Central memory CD8-positive, alpha-beta T cell (primary cell): ENCODE measurements around the gene MPV17L.
A peak's percentile ranks its signal among the peaks of the same experiment; 100 is the strongest.
"Not testable (repeated sequence)": the region's sequence is repeated elsewhere in the genome, so short reads cannot be mapped to it uniquely, and the experiment has no call there.

ENCODE experiments used
- ATAC-seq: fragments of 150-1000 bp; cut with Tn5 transposase; replicated peaks from 2 replicates; pipeline ENCODE4 v1.10.0; 2022; ENCODE audit warnings: mild to moderate bottlenecking, moderate FRiP score, moderate number of reproducible peaks; ENCODE audit not compliant: poor library complexity, severe bottlenecking; ENCODE audit errors: extremely low read depth
- DNase-seq, 2 donors: peaks; one replicate each; pipeline ENCODE4 v3.0.0; 2021; ENCODE audit warnings: low spot score in 2 of 2
- H3K27ac Mint-ChIP-seq: one replicate; pipeline ENCODE4 v1.8.0; 2022; ENCODE audit warnings: low read depth, mild to moderate bottlenecking, moderate library complexity, mixed read lengths
- H3K27me3 Mint-ChIP-seq: one replicate; pipeline ENCODE4 v1.8.0; 2022; ENCODE audit warnings: mixed read lengths
- H3K36me3 Mint-ChIP-seq: one replicate; pipeline ENCODE4 v1.8.0; 2022; ENCODE audit warnings: mild to moderate bottlenecking, moderate library complexity, mixed read lengths; ENCODE audit not compliant: insufficient read depth
- H3K4me1 Mint-ChIP-seq: one replicate; pipeline ENCODE4 v1.8.0; 2022; ENCODE audit warnings: mixed read lengths
- H3K4me3 Mint-ChIP-seq: one replicate; pipeline ENCODE4 v1.8.0; 2022; ENCODE audit warnings: mild to moderate bottlenecking, moderate library complexity, mixed read lengths
- H3K9me3 Mint-ChIP-seq: one replicate; pipeline ENCODE4 v1.8.0; 2022; ENCODE audit warnings: mixed read lengths

MPV17L gene

DNA sequence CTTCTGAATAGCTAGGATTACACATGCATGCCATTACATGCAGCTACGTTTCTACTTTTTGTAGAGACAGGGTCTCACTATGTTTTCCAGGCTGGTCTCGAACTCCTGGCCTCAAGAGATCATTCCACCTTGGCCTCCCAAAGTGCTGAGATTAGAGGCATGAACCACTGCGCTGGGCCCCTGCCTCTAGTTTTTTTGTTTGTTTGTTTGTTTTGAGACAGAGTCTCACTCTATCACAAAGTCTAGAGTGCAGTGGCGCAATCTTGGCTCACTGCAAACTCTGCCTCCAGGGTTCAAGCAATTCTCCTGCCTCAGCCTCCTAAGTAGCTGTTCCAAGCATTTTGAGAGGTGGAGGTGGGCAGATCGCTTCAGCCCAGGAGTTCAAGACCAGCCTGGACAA lies 26.1 kb downstream of the MPV17L start:
- ATAC-seq, H3K4me1 Mint-ChIP-seq, H3K27ac Mint-ChIP-seq, DNase-seq, H3K9me3 Mint-ChIP-seq, H3K36me3 Mint-ChIP-seq, H3K4me3 Mint-ChIP-seq: not testable (repeated sequence)
- H3K27me3 Mint-ChIP-seq, result peaks cover 33% of the 10 kb centered on the region

DNA sequence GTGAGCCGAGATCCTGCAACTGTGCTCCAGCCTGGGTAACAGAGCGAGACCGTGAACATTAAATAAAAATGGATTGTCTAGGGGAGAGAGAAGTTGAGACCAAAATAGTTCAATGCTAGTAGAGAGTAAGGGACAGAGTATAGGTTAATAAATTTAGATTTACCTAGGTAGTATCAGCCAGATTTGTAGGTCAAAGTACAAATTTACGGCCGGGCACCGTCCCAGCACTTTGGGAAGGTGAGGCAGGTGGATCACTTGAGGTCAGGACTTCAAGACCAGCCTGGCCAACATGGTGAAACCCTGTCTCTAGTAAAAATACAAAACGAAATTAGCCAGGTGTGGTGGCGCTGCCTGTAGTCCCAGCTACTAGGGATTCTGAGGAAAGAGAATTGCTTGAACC lies 26.7 kb downstream of the MPV17L start:
- no peaks in the 10 kb centered on the region for H3K9me3 Mint-ChIP-seq
- ATAC-seq (no peak), DNase-seq (no peak)
- no peaks in the 10 kb centered on the region for H3K4me1 Mint-ChIP-seq
- H3K27ac Mint-ChIP-seq, result no peak overlapping the region
- H3K4me3 Mint-ChIP-seq, result no peak overlapping the region
- no peaks in the 10 kb centered on the region for H3K36me3 Mint-ChIP-seq
- peaks cover 33% of the 10 kb centered on the region for H3K27me3 Mint-ChIP-seq

DNA sequence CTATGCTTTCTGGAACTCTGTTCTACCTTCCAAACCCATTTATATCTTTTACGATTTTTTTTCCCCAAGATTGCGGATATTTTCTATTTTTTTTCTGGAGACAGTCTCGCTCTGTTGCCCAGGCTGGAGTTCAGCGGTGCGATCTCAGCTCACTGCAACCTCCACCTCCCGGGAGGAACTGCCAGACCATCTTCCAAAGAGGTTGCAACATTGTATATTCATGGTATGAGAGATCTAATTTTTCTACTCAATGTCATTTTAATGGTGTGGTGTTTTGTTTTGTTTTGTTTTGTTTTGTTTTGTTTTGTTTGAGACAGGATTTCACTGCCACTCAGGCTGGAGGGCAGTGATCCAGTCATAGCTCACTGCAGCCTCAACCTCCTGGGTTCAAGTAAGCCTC lies 30.3 kb downstream of the MPV17L start:
- Mint-ChIP-seq H3K27ac (no peak overlapping the region), H3K27me3 (peaks cover 33% of the 10 kb centered on the region), H3K36me3 (no peaks in the 10 kb centered on the region), H3K4me1 (no peaks in the 10 kb centered on the region), H3K9me3 (no peaks in the 10 kb centered on the region), H3K4me3 (no peak overlapping the region)
- no peak for DNase-seq
- ATAC-seq, result no peak

DNA sequence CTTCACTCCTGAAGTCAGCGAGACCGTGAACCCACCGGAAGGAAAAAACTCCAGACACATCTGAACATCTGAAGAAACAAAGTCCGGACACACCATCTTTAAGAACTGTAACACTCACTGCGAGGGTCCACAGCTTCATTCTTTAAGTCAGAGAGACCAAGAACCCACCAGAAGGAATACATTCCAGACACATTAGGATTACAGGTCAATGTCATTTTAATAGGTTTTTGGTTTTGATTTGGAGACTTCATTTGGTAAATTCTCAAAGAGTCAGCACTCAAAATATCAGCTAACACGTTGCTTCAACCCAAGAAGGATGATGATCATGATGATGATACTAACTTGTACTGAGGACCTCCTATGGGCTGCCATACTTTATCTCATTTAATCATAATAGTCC lies 31.2 kb downstream of the MPV17L start:
- Mint-ChIP-seq H3K9me3 (no peaks in the 10 kb centered on the region), H3K27me3 (peaks cover 25% of the 10 kb centered on the region), H3K36me3 (no peaks in the 10 kb centered on the region), H3K4me1 (no peaks in the 10 kb centered on the region), H3K4me3 (no peak overlapping the region), H3K27ac (no peak overlapping the region)
- ATAC-seq (no peak), DNase-seq (no peak)

DNA sequence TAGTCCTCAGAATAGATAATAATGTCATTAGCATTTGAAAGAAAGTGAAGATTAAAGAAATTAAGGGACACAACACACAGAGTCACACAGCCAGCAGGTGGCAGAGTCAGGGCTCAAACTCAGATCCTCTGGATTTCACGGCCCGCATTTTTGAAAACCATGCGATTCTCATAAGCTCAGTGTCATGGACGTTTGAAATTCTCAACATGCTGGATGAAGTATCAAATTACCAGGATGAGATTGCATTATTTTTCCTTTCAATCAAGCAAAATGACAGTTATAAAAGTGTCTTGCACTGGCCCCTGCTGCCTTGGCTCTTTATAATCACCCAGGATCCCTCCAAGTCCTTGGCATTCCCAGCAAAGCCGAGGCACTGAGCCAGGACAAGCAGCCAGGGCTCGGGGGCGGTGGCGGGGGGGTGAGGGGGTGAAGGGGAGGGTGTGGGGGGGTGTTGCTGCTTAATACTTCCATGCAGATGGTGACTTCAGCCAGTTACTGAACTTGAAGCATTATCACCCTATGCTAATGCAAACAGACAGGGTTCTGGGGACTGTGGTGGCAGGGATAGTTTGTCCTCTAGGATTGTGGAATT lies 32.2 kb downstream of the MPV17L start:
- H3K36me3 Mint-ChIP-seq, result no peaks in the 10 kb centered on the region
- H3K27ac Mint-ChIP-seq, result no peak overlapping the region
- H3K9me3 Mint-ChIP-seq, result no peaks in the 10 kb centered on the region
- no peak for ATAC-seq
- DNase-seq, result peak; percentile 18 to 23
- no peaks in the 10 kb centered on the region for H3K4me1 Mint-ChIP-seq
- no peak overlapping the region for H3K4me3 Mint-ChIP-seq
- H3K27me3 Mint-ChIP-seq, result peaks cover 15% of the 10 kb centered on the region

DNA sequence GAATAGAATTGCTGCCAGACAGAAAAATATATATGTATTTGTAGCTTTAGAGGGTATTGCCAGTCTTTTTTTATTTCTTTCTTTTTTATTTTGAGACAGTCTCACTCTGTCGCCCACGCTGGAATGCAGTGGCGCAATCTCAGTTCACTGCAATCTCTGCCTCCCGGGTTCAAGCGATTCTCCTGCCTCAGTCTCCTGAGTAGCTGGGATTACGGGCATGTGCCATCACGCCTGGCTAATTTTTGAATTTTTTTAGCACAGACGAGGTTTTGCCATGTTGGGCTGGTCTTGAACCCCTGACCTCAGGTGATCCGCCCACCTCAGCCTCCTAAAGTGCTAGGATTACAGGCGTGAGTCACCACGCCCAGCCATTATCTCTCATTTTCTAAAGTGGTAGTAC lies 35.3 kb downstream of the MPV17L start:
- not testable (repeated sequence) for DNase-seq, H3K36me3 Mint-ChIP-seq, H3K4me3 Mint-ChIP-seq, H3K9me3 Mint-ChIP-seq, H3K27ac Mint-ChIP-seq, ATAC-seq
- Mint-ChIP-seq H3K4me1 (peaks cover 12% of the 10 kb centered on the region), H3K27me3 (peaks cover 19% of the 10 kb centered on the region)

DNA sequence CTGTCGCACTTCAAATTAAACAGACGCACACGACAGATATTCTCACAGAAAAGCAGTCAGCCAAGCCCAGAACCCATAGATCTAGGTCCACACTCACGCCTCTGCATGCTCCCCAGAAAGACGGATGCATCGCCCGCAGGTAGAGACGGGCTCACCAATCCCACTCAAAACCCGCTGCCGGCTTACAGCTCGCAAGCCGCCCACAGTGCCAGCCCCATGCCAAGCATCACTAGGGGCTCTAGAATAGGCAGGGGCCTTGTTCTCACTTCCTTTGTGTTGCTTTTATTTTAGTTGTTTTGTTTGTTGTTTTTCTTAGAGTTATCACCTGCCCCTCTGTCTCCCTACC lies 38.5 kb downstream of the MPV17L start:
- ATAC-seq (no peak), DNase-seq (no peak)
- Mint-ChIP-seq H3K27me3 (peaks cover 24% of the 10 kb centered on the region), H3K36me3 (no peaks in the 10 kb centered on the region), H3K4me1 (peaks cover 14% of the 10 kb centered on the region), H3K9me3 (no peaks in the 10 kb centered on the region), H3K27ac (no peak overlapping the region), H3K4me3 (peak overlapping the region; percentile 73)

DNA sequence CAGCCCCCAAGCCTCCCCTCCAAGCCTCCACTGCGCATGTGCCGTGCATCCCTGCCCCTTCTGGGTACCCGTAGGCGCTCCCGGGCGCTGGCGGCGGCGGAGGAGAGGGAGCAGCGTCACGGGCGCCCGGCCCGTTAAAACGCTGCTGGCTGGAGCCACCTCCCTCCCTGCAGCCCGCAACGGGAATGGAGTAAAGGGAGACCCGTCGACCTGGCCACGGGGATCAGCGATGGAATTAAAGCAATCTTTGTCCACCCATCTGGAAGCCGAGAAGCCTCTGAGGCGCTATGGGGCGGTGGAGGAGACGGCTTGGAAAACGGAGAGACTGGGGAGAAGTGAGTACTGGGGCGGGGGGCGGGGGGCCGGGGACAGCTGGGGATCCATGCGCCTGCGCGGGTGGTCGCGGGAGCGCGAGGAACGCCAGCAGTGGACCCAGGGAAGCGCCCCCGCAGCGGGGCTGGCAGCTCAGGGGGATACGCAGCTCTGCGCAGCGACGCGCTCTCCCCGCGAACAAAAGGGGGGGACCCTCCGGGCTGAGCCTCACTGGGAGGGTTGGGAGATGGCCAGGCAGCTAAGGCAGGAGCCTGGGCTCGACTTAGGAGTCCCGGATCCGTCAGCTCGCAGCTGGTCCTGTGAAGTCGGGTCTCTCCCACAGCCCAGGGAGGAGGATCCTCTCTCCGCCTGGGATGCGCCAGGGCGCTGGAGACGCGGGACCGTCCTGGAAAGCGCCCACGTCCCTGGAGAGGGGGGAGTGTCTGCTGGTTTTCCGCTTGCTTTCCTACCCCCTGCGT lies 39.1 kb downstream of the MPV17L start, which contains the start of gene BMERB1:
Gene BMERB1 (plus strand): TSS at position 164 of the 791 bp plus-strand sequence. CDS start 66 bp downstream, at position 230.
- Mint-ChIP-seq H3K4me1 (peaks cover 14% of the 10 kb centered on the region), H3K9me3 (no peaks in the 10 kb centered on the region), H3K36me3 (no peaks in the 10 kb centered on the region), H3K27me3 (peaks cover 24% of the 10 kb centered on the region), H3K4me3 (peak within 1 kb of the TSS; percentile 73), H3K27ac (no peak within 1 kb of the TSS)
- peak; percentile 25 for DNase-seq
- ATAC-seq, result peak; percentile 71

DNA sequence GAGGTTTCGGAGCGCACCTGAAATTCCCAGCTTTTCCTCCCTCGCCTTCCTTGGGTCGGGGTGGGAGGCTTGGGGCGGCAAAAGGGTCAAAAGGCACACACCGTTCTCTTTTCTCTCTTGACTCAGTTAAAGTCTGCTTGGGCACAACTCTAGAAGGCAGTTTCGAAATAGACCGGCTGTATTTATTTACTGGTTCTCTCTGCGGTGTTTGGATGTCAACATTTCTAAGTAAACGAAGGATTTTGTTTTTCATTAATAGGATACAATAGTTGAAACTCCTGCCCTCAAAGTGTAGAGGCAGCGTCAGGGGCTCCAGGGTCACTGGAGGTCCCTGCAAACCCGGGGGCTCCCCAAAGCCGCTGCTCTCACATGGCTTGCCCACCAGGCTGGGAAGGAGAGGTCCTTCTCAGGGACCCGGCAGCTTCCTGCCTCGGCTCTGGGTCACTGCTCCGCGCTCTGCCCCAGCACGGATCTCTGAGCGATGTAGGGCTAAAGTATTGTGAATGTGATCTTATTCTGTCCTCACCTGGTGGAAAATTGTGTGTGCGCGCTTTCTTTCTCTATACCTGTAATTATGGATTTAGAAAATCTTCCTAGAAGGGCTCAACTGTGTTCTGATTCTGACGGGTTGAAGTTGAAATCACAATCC lies 39.8 kb downstream of the MPV17L start:
- Mint-ChIP-seq H3K36me3 (peaks cover 1% of the 10 kb centered on the region), H3K27me3 (peaks cover 24% of the 10 kb centered on the region), H3K4me1 (peaks cover 14% of the 10 kb centered on the region), H3K27ac (no peak overlapping the region), H3K9me3 (no peaks in the 10 kb centered on the region), H3K4me3 (peak overlapping the region; percentile 73)
- ATAC-seq (no peak), DNase-seq (no peak)

DNA sequence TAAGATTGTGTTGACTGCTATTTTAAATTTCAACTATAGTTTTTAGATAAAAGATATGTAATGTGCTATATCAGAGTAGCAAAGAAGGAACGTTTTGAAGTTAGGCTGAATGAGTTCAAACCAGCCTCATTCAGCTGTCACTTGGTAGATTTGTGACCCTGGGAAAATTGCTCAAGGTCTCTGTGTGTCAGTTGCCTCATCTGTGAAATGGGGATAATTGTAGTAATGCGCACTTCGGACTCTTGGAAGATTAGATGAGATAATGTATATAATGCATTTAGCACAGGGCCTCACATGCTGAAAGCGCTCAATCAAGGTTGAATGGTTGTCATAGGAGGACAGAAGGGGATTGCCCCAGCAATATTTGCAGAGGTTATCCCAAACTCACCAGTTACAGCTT lies 43.5 kb downstream of the MPV17L start:
- no peak overlapping the region for H3K4me3 Mint-ChIP-seq
- peaks cover 10% of the 10 kb centered on the region for H3K4me1 Mint-ChIP-seq
- peaks cover 17% of the 10 kb centered on the region for H3K27me3 Mint-ChIP-seq
- DNase-seq (no peak), ATAC-seq (no peak)
- no peaks in the 10 kb centered on the region for H3K9me3 Mint-ChIP-seq
- H3K27ac Mint-ChIP-seq, result no peak overlapping the region
- peaks cover 1% of the 10 kb centered on the region for H3K36me3 Mint-ChIP-seq

DNA sequence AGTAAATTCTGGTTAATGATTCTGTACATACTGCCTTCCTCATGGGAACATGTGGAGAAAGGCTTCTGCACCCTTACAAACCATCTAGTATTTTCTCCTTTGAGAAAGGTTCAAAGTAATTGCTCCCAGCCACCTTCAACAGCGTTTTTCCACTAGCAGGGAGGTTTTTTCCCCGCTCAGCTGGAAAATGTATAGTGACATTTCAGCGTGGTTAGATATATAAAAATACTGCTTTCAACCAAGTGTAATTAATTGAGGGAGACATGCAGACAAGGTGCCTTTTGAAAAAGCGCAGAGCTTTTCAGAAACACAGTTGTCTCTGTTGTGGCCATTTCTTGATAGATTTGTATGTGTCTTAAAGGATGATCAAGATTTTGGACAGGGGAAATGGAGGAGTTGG lies 44.0 kb downstream of the MPV17L start:
- no peak overlapping the region for H3K4me3 Mint-ChIP-seq
- peaks cover 1% of the 10 kb centered on the region for H3K36me3 Mint-ChIP-seq
- no peaks in the 10 kb centered on the region for H3K9me3 Mint-ChIP-seq
- H3K4me1 Mint-ChIP-seq, result peaks cover 9% of the 10 kb centered on the region
- DNase-seq, result no peak
- no peak overlapping the region for H3K27ac Mint-ChIP-seq
- peaks cover 13% of the 10 kb centered on the region for H3K27me3 Mint-ChIP-seq
- ATAC-seq, result no peak

DNA sequence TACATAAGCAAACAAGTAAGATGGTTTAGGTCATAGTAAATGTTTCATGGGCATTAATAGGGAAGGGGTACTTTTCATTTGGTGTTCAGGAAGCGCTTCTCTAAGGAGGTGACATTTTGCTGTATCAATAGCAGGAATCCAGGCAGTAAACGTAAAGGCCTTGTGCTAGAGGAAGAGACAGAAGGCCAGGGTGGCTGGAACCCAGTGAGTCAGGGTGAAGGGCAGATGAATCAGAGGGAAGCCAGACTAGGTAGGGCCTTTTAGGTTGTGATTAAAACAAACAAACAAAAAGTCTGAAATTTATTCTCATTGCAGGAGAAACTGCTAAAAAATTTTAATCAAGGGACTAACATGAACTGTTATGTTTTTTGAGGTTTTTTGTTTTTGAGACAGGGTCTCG lies 45.3 kb downstream of the MPV17L start:
- no peak overlapping the region for H3K4me3 Mint-ChIP-seq
- H3K4me1 Mint-ChIP-seq, result peaks cover 2% of the 10 kb centered on the region
- H3K36me3 Mint-ChIP-seq, result peaks cover 4% of the 10 kb centered on the region
- DNase-seq (no peak), ATAC-seq (no peak)
- H3K27ac Mint-ChIP-seq, result no peak overlapping the region
- peaks cover 5% of the 10 kb centered on the region for H3K9me3 Mint-ChIP-seq
- H3K27me3 Mint-ChIP-seq, result peaks cover 5% of the 10 kb centered on the region

DNA sequence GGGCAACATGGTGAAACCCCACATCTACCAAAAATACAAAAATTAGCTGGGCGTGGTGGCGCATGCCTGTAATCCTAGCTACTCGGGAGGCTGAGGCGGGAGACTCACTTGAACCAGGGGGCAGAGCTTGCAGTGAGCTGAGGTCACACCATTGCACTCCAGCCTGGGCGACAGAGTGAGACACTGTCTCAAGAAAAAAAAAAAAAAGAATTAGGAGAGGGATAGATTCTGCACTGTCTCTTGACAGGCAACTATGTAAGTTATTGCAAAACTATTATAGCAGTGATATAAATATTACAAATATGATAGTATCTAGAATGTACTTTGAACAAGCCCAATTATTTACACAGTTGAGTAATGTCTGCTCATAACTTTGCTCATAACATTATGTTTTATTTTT lies 46.6 kb downstream of the MPV17L start:
- H3K4me1 Mint-ChIP-seq, H3K27ac Mint-ChIP-seq, H3K36me3 Mint-ChIP-seq, H3K9me3 Mint-ChIP-seq, ATAC-seq, DNase-seq, H3K27me3 Mint-ChIP-seq, H3K4me3 Mint-ChIP-seq: not testable (repeated sequence)
